ENCODE measurements around the gene ZSCAN20.

ZSCAN20 gene

GRCh38 chr1:33535334-33535733 is 62.9 kb downstream of the ZSCAN20 start:
- no peak overlapping the region for H3K9ac ChIP-seq
- no peak overlapping the region for H2AFZ ChIP-seq
- H3K27me3 ChIP-seq (ENCODE audit: control insufficient read depth, insufficient read depth, low read length): no peaks in the 10 kb centered on the region
- no peaks in the 10 kb centered on the region for H3K79me2 ChIP-seq
- no peaks in the 10 kb centered on the region for H3K9me3 ChIP-seq (ENCODE audit: control insufficient read depth, low read length)
- H3K4me1 ChIP-seq: no peaks in the 10 kb centered on the region
- TF ChIP-seq CTCF (IDR thresholded peaks at IDR 0.05): no peak
- H3K4me2 ChIP-seq (ENCODE audit: low read length): no peak overlapping the region
- no peak overlapping the region for H3K27ac ChIP-seq
- no peak overlapping the region for H3K4me3 ChIP-seq (ENCODE audit: low read depth, low read length)
- H3K36me3 ChIP-seq (ENCODE audit: control insufficient read depth, insufficient read depth, low read length): no peaks in the 10 kb centered on the region

- Histone ChIP-seq H2AFZ (no peak overlapping the region), H3K4me2 (ENCODE audit: low read length) (no peak overlapping the region), H3K4me1 (no peaks in the 10 kb centered on the region), H3K27ac (no peak overlapping the region), H3K4me3 (ENCODE audit: low read depth, low read length) (no peak overlapping the region), H3K9me3 (ENCODE audit: control insufficient read depth, low read length) (no peaks in the 10 kb centered on the region), H3K9ac (no peak overlapping the region), H3K79me2 (no peaks in the 10 kb centered on the region), H3K36me3 (ENCODE audit: control insufficient read depth, insufficient read depth, low read length) (no peaks in the 10 kb centered on the region), H3K27me3 (ENCODE audit: control insufficient read depth, insufficient read depth, low read length) (no peaks in the 10 kb centered on the region)
- TF ChIP-seq CTCF (IDR thresholded peaks at IDR 0.05): no peak
Observed at GRCh38 chr1:33537885-33538284, 65.4 kb downstream of the ZSCAN20 start.

- H3K4me1 ChIP-seq: no peaks in the 10 kb centered on the region
- H3K4me3 ChIP-seq (ENCODE audit: low read depth, low read length): no peak overlapping the region
- no peaks in the 10 kb centered on the region for H3K9me3 ChIP-seq (ENCODE audit: control insufficient read depth, low read length)
- no peaks in the 10 kb centered on the region for H3K27me3 ChIP-seq (ENCODE audit: control insufficient read depth, insufficient read depth, low read length)
- no peaks in the 10 kb centered on the region for H3K36me3 ChIP-seq (ENCODE audit: control insufficient read depth, insufficient read depth, low read length)
- no peaks in the 10 kb centered on the region for H3K79me2 ChIP-seq
- no peak overlapping the region for H3K4me2 ChIP-seq (ENCODE audit: low read length)
- no peak overlapping the region for H3K27ac ChIP-seq
- no peak for TF ChIP-seq CTCF (IDR thresholded peaks at IDR 0.05)
- no peak overlapping the region for H3K9ac ChIP-seq
- H2AFZ ChIP-seq: no peak overlapping the region
Observed at GRCh38 chr1:33541966-33542365, 69.5 kb downstream of the ZSCAN20 start.

All from parathyroid adenoma (tissue), 2 donors.